Keratinocyte (primary cell): Measurements from ENCODE around the gene CLTRN. TPM values are rescaled to one million over a fixed set of nuclear protein-coding genes. Genes with fewer than 3 reads are reported as not detected.
A peak's percentile ranks its signal among the peaks of the same experiment; 100 is the strongest.

Experiments used
- DNase-seq: peaks from one replicate; pipeline ENCODE4 v3.0.0-alpha.2; 2011; ENCODE audit warnings: low read depth, missing footprints, low spot score
- FAIRE-seq: peaks from 2 replicates; lab custom pipeline; 2011; peaks lifted over from hg19 to GRCh38; lab: Jason Lieb, UNC
- H2AFZ ChIP-seq: 2 replicates; pipeline ENCODE4 v1.6.0; 2012; ENCODE audit warnings: low read length, control low read depth, inconsistent platforms; ENCODE audit not compliant: control insufficient read depth
- H3K27ac ChIP-seq: 2 replicates; pipeline ENCODE4 v1.5.1; 2011; ENCODE audit warnings: low read length; ENCODE audit not compliant: control insufficient read depth, insufficient read depth
- H3K27me3 ChIP-seq: 3 replicates; pipeline ENCODE4 v1.6.0; 2011; ENCODE audit warnings: low read length; ENCODE audit not compliant: control insufficient read depth, insufficient read depth; ENCODE audit errors: extremely low read depth
- H3K36me3 ChIP-seq, 2 experiments: 2 replicates in 1 of 2; 3 replicates in 1 of 2; pipeline ENCODE4 v1.5.1; 2011; ENCODE audit warnings: low read length in 2 of 2, mild to moderate bottlenecking in 1 of 2; ENCODE audit not compliant: control insufficient read depth in 2 of 2, insufficient read depth in 2 of 2; ENCODE audit errors: extremely low read depth in 1 of 2
- H3K4me1 ChIP-seq: 3 replicates; pipeline ENCODE4 v1.5.1; 2011; ENCODE audit warnings: low read length; ENCODE audit not compliant: control insufficient read depth, insufficient read depth; ENCODE audit errors: extremely low read depth
- H3K4me2 ChIP-seq: 3 replicates; pipeline ENCODE4 v1.6.0; 2011; ENCODE audit warnings: low read depth, low read length; ENCODE audit not compliant: control insufficient read depth, insufficient read depth; ENCODE audit errors: extremely low read depth
- H3K4me3 ChIP-seq, 3 experiments: fragments of 200-600 bp in 1 of 3; sonication (generic) in 1 of 3; 2 replicates in 2 of 3; 3 replicates in 1 of 3; pipeline ENCODE4 v1.5.1; 2011 to 2016; ENCODE audit warnings: low read length in 3 of 3, mild to moderate bottlenecking in 3 of 3, control low read depth in 2 of 3, inconsistent platforms in 1 of 3, low read depth in 1 of 3, mixed read lengths in 1 of 3, mixed run types in 1 of 3, moderate library complexity in 1 of 3; ENCODE audit not compliant: control insufficient read depth in 2 of 3, insufficient read depth in 2 of 3; ENCODE audit errors: extremely low read depth in 1 of 3
- H3K79me2 ChIP-seq: 2 replicates; pipeline ENCODE4 v1.6.0; 2012; ENCODE audit warnings: low read length; ENCODE audit not compliant: control insufficient read depth, insufficient read depth
- H3K9ac ChIP-seq: 3 replicates; pipeline ENCODE4 v1.6.0; 2011; ENCODE audit warnings: low read length; ENCODE audit not compliant: control insufficient read depth, insufficient read depth; ENCODE audit errors: extremely low read depth
- H3K9me1 ChIP-seq: 3 replicates; pipeline ENCODE4 v1.6.0; 2011; ENCODE audit warnings: low read length; ENCODE audit not compliant: control insufficient read depth, insufficient read depth; ENCODE audit errors: extremely low read depth
- H3K9me3 ChIP-seq: 2 replicates; pipeline ENCODE4 v1.5.1; 2012; ENCODE audit warnings: low read depth, low read length; ENCODE audit not compliant: control insufficient read depth
- H4K20me1 ChIP-seq: 3 replicates; pipeline ENCODE4 v1.6.0; 2011; ENCODE audit warnings: low read length; ENCODE audit not compliant: control insufficient read depth, insufficient read depth; ENCODE audit errors: extremely low read depth
- EZH2 ChIP-seq: IDR thresholded peaks from one replicate; pipeline ENCODE4 v1.6.1; 2012; ENCODE audit warnings: inconsistent platforms, mild to moderate bottlenecking, low read length, moderate library complexity
- dilution Hi-C: fragments of 300-500 bp; cut with MboI; formaldehyde crosslinking; loops from one replicate; pipeline ENCODE4 v1.7.0; 2020; ENCODE audit warnings: low sequenced_read_pairs; ENCODE audit not compliant: extremely low pct_ligation_motif_present
- polyA plus RNA-seq, 5 experiments: library from polyadenylated mRNA; depleted of rRNA in 3 of 5; stranded (reverse) in 3 of 5; stranded (forward) in 1 of 5; unstranded in 1 of 5; fragments of >200 nt; gene quantifications; 1 replicate in 1 of 5; 2 replicates in 3 of 5; 3 replicates in 1 of 5; pipeline versions ENCODE4 v1.2.1 to v1.2.3, GENCODE V29; 2011 to 2012; ENCODE audit warnings: missing spikeins in 2 of 5, low read depth in 1 of 5, low replicate concordance in 1 of 5
- TF ChIP-seq, protein P1 (sequence below), 3 experiments: IDR thresholded peaks in 1 of 3; conservative IDR thresholded peaks in 1 of 3; optimal IDR thresholded peaks in 1 of 3; 2 replicates in 2 of 3; 3 replicates in 1 of 3; pipeline versions ENCODE3 to v1.5.1; 2011; ENCODE audit warnings: low read length in 3 of 3, mild to moderate bottlenecking in 3 of 3, moderate library complexity in 2 of 3, control low read depth in 1 of 3, inconsistent platforms in 1 of 3; ENCODE audit not compliant: insufficient read depth in 2 of 3; ENCODE audit errors: extremely low read depth in 1 of 3

The CLTRN gene
- polyA plus RNA-seq, 1 donor (not counting 4 experiments of a cell fraction or from before 2014, with no cell fraction given) = 1.4 TPM

DNA sequence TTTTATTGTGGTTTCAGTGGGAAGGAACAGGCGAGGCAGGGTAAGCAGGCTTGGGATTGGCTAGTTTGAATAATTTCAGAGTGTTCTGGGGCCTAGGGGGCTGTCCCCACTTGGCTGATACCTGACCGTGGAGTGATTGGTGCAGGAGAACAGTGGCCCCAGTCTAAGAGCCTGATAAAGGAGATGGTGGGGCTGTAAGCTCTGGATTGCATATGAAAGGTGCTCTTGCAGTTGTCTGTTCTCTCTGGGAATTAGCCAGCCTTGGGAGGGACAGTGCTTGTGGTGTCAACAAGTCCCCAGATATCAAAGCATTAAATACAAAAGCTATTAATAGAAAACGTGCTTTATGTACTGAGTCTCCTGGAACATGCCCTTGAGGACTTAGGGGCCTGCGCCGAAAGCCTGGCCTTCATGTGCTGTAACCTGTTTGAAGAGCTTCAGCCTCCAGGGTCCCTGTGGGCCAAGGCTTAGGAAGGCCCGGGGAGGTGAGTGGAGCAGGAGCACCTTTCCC is 30.4 kb upstream of the CLTRN start:
- no peak for FAIRE-seq
- no peak overlapping the region for H3K9ac ChIP-seq
- peaks cover 14 to 17% of the 10 kb centered on the region in 2 experiments for H3K36me3 ChIP-seq
- dilution Hi-C loops = no loop called here
- no peak for DNase-seq
- no peaks in the 10 kb centered on the region for H3K9me1 ChIP-seq
- H3K79me2 ChIP-seq = peaks cover 11% of the 10 kb centered on the region
- H3K4me3 ChIP-seq = no peak overlapping the region
- no peak overlapping the region for H3K4me2 ChIP-seq
- H3K27ac ChIP-seq = no peak overlapping the region
- no peaks in the 10 kb centered on the region for H3K4me1 ChIP-seq
- no peaks in the 10 kb centered on the region for H4K20me1 ChIP-seq
- TF ChIP-seq, protein P1, sequence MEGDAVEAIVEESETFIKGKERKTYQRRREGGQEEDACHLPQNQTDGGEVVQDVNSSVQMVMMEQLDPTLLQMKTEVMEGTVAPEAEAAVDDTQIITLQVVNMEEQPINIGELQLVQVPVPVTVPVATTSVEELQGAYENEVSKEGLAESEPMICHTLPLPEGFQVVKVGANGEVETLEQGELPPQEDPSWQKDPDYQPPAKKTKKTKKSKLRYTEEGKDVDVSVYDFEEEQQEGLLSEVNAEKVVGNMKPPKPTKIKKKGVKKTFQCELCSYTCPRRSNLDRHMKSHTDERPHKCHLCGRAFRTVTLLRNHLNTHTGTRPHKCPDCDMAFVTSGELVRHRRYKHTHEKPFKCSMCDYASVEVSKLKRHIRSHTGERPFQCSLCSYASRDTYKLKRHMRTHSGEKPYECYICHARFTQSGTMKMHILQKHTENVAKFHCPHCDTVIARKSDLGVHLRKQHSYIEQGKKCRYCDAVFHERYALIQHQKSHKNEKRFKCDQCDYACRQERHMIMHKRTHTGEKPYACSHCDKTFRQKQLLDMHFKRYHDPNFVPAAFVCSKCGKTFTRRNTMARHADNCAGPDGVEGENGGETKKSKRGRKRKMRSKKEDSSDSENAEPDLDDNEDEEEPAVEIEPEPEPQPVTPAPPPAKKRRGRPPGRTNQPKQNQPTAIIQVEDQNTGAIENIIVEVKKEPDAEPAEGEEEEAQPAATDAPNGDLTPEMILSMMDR (optimal IDR thresholded peaks at IDR 0.05 in 1 of 3, IDR thresholded peaks at IDR 0.05 in 1 of 3, conservative IDR thresholded peaks at IDR 0.05 in 1 of 3; ENCODE audit: extremely low read depth in 1 of 3, insufficient read depth in 2 of 3, low read length in 3 of 3) = no peak
- no peak for TF ChIP-seq EZH2
- H3K9me3 ChIP-seq = no peaks in the 10 kb centered on the region
- H2AFZ ChIP-seq = no peak overlapping the region
- no peaks in the 10 kb centered on the region for H3K27me3 ChIP-seq

DNA sequence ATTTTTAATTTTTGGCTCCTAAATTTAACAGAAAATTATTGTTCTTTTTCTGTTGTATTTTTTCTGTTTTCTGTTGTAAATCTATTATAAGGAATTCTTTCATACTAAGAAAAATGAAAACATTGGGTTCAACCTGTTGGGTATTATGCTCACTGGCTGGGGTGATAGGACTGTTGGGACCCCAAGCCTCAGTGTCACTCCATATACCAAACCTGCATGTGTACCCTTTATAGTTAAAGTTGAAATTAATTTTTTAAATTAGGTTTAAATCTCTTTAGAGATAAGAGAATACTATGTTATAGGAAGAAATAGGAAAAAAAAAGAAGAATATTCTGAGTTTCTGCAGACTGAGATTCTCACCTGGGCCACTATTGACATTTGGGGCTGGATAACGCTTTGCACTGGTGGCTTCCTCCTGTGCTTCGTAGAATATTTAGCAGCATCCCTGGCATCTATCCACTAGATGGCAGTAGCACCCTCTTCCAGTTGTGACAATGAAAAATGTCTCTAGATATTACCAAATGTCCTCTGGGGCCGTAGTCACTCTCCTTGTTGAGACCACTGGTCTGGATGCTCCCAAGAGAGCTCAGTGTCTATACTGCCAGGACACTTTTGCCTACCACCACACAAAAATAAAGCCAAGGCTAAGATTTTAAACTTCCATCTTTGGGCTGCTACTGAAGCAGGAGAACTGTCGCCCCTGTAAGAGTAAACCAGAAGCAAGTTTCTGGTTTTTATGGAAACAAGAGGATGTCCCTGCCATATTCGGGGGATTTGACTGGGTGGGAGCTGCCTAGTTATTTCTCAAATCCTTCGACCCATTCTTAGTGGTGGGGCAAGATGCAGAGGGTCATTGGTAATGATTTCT is 22.4 kb upstream of the CLTRN start:
- no peak for TF ChIP-seq EZH2
- TF ChIP-seq, protein P1 (optimal IDR thresholded peaks at IDR 0.05 in 1 of 3, IDR thresholded peaks at IDR 0.05 in 1 of 3, conservative IDR thresholded peaks at IDR 0.05 in 1 of 3; ENCODE audit: extremely low read depth in 1 of 3, insufficient read depth in 2 of 3, low read length in 3 of 3) = peak; percentile 77 to 83 (median 77)
- Histone ChIP-seq H3K36me3 (peaks cover 6% of the 10 kb centered on the region in 2 experiments), H3K4me1 (no peaks in the 10 kb centered on the region), H2AFZ (no peak overlapping the region), H3K4me2 (no peak overlapping the region), H3K79me2 (peaks cover 43% of the 10 kb centered on the region), H3K9me1 (no peaks in the 10 kb centered on the region), H3K27ac (no peak overlapping the region), H3K9me3 (no peaks in the 10 kb centered on the region), H3K9ac (no peak overlapping the region), H3K4me3 (no peak overlapping the region), H4K20me1 (peaks cover 7% of the 10 kb centered on the region), H3K27me3 (no peaks in the 10 kb centered on the region)
- FAIRE-seq (peak; percentile 59), DNase-seq (no peak)
- dilution Hi-C loops = no loop called here
